Measurements from ENCODE around the gene SLC9A9.
A peak's percentile ranks its signal among the peaks of the same experiment; 100 is the strongest.

The SLC9A9 gene

DNA sequence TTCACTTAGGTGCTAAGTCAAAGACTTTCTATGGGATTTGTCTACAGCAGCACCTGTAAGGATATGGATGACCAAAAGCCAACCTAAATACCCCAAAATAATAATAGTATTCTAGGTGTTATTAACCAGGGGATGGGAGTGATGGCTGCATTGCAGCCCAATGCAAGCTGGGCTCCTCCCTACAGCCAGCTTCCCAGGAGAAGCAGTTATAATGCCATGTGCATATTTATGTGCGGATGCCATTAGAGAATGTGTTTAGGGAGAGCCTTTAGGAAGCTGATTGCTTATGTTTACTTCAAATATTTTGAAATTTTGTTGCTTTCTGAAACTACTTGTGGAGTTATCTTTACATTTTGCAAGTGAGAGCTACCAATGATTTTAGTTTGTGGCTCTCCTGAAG is 491.4 kb downstream of the SLC9A9 start:
- no peak for DNase-seq (ENCODE audit: low spot score)

DNA sequence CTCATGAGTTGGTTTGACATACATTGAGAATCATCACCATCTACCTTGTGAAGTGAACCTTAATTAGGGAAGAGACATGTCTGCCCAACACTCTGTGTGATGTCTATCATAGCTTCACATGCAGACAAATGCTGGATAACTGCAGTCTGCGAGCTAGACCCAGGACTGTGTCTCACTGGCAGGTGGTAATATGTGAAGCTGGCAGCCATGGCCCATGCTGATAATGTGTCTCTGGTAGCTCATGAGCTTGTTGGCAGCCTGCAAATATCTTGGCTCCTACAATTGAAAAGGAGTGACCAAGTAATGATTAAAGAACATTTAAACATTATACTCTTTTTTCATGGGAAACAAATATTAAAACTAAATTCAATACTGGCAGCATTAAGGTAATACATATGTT is 493.9 kb downstream of the SLC9A9 start:
- no peak for DNase-seq (ENCODE audit: low spot score)

DNA sequence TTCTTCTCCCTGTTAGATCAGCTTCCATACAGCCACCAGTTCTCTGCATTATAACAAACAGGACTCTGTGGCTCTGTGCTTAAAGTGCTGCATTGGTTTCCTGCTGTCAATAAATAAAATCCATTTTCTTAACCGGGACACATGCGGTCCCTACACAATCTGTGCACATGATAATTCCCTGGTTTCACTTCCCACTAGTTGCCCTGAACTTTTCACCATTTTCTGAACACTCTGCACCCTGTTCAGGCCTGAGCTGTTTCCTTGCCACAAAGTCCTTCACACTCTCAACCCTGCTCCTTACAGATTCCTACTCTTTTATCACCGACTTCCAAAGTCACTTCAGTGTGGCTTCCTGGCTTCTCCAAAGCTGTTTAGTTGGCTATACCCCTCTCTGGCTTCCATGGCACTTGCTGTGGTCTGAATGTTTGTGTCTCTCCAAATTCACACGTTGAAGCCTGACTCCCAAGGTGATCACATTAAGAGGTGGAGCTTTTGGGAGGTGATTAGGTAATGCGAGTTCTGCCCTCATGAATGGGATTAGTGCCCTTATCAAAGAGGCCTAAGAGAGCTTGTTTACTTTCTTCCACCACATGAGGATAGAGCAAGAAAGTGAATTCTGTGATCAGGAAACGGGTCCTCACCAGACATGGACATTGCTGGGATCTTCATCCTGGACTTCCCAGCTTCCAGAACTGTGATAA is 495.3 kb downstream of the SLC9A9 start:
- no peak for DNase-seq (ENCODE audit: low spot score)

DNA sequence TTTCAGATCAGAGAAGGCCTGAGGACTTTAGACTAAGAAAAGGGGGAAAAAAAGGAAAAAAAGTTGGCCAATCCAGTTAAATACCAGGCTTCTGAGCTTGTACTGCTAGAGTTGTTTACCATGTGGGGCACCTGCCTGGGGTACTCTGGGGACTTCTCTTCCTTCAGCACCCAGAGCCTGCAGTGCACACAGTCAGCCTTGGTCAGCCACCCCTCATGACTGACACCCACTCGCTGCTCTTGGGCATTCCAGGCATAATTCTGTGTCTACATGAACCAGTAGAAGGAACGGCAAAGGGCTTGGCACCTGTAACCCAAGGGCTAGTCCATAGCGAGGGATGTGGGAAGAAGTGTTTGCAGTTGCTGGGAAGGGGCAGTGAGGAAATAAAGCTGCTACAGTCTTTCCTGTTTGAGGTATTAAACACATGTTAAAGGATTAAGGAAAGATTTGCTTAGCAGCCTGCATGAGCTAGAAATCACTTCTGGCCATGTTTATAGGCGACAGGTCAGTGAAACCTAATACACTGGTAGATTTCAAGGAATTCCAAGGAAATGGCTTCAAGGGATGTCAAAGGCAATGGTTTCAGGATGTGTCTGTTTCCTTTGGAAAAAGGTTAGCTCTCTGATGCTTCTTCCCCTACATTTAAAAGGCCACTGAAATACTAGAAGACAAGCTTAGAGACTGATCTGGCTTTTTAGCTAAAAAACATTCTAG is 496.2 kb downstream of the SLC9A9 start:
- DNase-seq (ENCODE audit: low spot score): no peak

DNA sequence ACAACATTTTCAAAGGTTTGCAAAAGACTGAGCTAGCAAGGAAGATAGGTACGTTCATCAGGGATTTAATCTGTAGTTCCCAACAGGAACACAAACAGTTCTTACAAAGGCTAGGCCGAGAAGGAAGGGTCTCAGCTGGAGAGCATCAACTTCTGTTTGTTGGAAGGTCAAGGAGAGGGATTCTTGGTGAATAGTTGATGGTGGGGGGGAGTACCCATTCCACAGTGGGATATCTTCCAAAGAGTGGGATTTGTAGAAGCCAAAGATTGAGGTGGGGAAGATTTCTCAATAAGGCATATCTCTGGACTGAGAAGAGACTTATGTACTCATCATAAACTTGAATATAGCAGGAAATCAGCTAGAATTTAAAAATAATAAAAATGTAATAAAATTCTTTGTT is 496.9 kb downstream of the SLC9A9 start:
- DNase-seq (ENCODE audit: low spot score): no peak

DNA sequence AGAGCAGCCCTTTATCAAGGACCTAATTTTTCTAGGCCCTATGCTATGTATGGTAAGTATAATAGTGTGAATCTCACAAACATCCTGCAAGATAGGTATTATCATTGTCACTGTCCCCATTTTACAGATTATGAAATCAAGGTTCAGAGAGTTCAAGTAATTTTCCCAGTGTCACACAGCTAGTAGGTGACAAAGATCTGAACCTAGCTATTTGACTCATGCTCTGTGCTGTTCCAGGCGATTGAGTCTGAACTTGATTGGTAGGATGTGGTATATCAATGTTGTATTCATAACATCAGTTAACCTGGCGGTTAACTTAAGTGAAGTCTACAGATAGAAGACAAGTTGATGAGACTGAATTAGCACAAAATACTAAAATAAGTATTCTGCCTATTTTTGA is 498.8 kb downstream of the SLC9A9 start:
- no peak for DNase-seq (ENCODE audit: low spot score)

DNA sequence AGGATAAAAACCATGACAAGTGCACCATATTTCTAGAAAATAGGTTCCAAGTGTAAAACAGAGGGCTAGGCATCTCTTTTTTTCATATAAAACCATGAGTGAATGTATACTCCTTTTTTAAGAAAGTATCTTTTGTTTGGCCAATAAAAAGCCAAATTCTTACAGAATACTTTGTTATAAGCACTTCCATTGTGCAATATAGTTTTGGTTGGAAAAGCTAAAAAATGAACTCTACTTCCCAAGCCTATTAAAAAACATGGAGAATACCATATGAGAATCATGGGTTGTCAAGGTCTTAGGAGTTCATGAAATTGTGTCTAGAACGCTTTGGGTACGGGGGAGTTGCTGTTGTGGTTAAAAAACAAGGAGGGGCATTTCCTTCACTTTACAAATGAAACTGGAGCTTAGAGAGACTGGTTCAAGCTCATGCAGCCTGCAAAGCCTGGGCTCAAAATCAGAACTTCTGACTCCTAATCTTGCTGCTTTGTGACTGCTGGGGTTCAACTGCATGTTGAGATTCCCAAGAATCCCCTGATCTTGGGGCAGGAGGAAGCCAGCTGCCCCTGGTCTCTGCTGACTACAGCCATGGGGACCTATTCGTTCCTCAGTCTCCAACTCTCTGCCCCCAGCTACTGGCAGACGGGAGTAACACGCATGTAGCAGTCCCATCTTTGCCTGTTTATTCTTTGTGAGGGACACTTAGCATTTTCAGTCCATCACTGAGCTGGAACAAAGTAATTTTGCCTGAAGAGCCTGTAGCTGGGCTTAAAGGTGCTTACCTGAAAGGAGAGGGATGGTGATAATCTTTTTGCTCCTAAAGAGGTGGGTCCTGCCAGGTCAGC is 499.6 kb downstream of the SLC9A9 start:
- no peak for DNase-seq (ENCODE audit: low spot score)

DNA sequence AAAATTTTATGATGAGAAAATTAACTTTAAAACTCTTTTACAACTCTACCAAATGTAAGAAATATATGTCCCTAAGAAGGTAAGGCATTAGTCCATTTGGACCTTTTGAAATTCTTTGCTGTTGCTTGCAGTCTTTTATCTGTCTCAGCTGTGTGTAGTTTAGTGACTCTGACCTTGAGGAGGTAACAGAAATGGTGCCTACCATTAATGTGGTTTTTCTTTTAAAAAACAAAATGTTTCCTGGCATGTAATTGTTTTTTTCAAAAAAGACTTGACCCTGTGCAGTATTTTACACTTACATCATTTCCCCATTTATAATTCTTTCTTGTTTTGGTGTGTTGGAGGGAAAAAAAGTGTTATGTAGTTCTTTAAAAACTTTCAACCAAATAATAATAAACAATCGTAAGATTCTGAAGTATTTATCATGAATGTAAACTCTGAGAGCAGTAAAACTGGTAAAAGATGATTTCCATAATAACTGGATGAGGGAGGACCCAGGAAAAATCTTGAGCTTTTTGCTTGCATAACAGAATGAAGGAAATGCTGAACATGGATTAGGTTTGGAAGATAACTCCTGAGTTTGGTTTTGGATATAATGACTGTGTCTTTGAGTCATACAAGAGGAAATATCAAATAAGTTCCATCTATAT is 503.6 kb downstream of the SLC9A9 start:
- no peak for DNase-seq (ENCODE audit: low spot score)

DNA sequence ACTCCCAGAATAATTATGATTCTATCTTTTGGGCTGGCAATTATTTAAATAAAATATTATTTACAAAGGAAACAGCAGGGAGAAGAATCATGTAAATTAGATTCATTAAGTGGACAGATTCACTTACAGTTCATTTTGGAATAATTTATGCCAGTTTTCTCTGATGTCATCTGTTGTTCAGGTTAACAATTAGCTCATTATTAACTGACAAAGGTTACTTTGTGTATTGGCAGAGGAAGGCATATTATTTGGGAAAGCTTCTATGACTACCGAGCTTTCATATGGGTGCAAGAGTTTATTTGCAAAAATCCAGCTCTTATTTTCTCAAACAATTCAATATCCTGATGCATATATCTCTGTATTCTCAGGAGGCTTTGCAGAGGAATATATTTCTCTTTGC is 504.3 kb downstream of the SLC9A9 start:
- DNase-seq (ENCODE audit: low spot score): no peak

DNA sequence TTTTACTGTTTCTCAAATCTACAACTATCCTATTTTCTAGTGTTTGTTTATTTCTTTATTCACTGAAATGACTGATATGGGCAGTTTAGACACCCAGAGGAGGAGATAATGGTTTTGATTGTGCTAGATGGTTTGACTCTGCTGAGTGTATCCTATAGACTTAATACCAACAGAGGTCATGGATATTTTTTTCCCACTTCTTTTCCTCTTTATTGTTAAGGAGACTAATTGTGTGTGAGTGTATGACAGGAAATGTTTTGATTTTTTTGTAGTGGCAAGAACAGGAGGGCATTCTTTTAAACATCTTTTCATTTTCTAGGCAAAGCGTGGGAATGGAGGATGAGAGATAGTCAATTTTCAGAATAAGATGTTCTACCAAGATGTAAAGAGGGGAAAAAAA is 505.2 kb downstream of the SLC9A9 start:
- DNase-seq (ENCODE audit: low spot score): no peak

DNA sequence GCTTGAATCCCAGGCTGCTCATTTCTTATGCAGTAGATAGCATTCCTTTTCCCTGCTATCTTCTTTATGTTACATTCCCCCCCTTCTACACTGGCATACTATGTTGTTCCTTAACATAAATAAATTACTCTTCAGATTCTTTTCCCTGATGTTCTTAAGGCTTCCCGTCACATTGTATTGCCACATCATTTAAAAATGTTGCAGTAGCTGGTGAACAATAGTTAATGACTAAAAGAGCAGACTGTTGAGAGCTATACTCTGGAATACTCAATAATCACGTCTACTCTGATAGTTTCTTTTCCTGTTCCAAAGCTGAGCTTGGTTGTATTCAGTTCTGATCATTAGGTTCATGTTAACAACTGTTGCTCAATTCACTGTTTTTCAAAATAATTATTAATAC is 508.8 kb downstream of the SLC9A9 start:
- DNase-seq (ENCODE audit: low spot score): no peak

DNA sequence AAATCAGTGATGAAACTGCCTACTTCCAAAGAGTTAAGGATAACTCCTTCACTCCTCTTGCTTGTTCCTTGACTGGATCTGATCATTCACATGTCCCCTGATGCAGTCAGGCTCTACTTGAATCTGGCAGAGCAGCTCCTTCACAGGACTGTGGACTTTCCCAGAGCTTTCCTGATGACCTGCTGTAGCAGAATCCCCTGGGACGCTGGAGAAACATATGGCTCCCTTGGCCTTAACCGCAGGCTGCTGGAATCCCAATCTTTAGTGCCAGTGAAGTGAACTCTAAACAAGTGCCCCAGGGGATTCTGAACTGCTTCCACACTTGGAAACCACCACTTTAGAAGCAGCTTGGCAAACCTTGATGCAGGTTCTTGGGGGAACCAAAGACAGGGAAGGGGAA is 510.9 kb downstream of the SLC9A9 start:
- no peak for DNase-seq (ENCODE audit: low spot score)

DNA sequence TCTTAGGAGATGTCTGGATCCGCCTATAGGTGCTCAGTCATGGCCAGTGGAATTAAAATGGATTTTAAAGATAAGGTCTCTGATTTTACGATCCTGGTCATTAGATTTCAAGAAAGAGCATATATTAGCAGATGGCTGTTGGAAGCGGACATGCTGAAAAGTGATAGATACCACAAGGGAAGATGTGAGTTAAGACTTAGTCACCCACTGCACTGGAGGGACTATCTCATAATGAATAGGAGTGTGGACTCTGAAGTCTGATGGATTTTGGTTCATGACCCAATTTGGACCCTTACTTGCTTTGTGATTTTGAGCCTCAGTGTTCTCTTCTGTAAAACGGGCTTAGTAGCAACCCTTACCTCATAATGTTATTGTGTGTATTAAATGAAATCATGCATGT is 514.0 kb downstream of the SLC9A9 start:
- DNase-seq (ENCODE audit: low spot score): no peak

DNA sequence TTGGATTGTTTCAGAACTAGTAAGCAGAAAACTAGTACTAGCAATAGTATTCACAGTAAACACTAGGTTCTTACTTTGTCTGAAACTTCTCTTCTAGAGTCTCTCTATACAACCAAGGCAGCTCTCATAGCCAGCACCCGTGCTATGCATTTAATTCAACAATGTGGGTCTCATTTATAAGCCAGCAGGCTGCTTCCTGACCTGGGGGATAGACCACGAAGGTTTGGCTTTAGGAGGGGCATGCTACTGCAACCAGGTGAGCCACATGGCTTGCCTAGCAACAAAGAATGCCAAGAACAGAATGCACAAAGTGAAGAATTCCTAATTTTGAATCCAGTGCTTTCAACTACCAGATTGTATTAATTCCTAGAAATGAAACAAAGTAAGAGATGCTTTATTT is 514.9 kb downstream of the SLC9A9 start:
- no peak for DNase-seq (ENCODE audit: low spot score)

DNA sequence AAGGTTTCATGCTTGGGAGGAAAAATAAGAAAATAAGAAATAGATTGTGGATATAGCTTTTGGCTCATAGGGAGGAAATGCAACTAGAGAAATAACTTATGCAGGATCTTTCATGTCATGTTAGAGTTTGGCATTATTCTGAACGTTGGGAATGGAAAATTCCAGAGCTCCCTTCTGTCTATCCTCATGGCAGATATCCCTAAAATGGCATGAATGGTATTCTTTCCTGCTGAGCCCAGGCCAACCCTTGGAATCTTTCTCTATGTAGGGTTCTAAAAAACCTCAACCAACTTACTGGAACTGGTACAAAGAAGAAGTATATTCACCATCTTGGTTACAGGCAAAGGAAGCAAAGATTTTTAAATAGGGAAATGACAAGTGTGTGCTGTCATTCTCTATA is 516.2 kb downstream of the SLC9A9 start:
- no peak for DNase-seq (ENCODE audit: low spot score)

DNA sequence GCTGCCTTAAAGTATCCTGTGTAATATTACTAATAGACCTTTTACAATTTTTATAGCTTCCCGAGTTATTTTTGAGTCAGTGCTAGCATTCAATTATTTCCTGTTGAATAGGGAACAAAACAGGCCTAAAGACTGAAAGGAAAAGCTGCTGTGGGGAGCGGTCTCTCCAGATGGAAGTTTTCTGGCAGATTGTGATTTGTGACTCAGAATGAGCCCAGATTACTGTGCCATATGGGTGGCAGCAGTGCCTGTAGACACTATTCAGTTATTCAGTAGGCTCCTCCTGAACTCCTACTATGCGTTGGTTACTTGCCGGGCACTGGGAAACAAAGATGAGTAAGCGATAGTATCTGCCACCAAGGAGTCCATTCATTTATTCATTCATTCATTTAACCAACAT is 516.9 kb downstream of the SLC9A9 start:
- no peak for DNase-seq (ENCODE audit: low spot score)

DNA sequence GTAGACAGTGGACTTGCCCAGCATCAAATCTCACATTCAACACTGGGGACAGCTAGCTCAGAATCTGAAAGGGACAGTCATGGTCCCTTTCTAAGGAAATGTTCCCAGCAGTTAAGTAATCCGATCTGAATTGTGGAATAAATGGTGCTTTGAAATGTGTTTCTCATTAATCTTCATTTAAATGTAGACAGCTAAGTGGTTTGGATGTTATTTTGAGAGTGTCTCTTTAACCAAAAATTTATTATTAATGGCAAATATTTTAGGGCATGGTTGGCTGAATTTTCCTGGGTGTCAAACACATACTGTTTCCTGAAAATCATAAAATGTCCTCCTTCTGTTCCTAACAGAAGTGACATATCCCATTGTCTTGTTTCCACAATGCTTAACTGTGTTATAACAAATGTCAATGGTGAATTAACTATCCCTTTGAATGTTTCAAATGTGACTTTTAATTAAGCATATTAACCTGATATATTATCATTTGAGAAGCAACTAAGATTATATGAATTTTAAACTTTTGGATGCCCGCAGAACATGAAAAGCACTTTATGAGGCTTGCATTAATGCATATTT is 517.9 kb downstream of the SLC9A9 start:
- DNase-seq (ENCODE audit: low spot score): no peak

DNA sequence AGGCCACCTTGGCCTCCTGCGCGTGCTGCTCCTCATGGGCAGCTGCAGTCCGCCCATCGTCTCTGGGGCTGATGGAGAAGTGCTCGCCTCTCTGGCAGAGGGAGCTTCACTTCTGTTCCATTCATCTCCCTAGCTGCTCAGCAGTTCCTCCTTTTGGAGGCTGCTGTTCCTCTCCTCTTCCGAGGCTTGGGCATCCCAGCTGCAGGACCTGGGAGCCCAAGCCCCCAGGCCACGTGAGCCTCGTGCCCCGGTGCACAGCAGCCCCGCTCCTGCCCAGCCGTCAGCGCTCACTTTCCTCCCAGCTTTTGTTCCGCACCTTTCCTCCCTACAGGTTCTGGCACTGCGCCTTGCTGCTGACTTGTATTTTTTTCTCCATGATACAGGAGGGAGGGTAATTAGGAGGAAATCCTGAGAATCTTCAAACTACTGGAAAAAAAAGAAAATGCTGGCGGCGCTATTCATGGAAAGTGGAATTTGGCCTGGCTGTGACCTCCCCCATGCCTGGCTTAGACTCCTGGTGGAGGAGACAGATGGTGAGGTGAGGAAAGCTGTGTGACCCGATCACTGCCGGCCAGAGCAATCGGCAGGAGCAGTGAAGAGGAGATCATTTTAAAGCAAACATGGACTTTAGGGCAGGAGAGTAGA is 518.6 kb downstream of the SLC9A9 start:
- DNase-seq (ENCODE audit: low spot score): no peak

DNA sequence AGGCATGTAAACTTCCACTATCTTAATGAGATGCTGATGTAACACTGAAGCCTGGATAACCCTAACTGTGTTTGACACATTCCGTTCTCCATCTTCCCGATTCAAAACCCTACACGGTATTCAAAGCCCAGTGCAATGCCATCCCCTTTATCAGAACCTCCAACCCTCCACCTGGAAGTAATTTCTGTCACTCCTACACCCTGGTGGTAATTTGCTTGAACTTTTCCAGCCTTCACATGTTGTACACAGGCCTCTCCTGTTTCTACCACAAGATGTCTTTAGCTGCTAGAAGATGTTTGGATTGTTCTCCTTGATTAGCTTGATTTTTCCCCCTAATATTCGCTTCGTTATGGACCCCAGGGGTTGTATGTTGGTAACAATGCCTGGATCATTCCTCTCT is 519.8 kb downstream of the SLC9A9 start:
- no peak for DNase-seq (ENCODE audit: low spot score)

DNA sequence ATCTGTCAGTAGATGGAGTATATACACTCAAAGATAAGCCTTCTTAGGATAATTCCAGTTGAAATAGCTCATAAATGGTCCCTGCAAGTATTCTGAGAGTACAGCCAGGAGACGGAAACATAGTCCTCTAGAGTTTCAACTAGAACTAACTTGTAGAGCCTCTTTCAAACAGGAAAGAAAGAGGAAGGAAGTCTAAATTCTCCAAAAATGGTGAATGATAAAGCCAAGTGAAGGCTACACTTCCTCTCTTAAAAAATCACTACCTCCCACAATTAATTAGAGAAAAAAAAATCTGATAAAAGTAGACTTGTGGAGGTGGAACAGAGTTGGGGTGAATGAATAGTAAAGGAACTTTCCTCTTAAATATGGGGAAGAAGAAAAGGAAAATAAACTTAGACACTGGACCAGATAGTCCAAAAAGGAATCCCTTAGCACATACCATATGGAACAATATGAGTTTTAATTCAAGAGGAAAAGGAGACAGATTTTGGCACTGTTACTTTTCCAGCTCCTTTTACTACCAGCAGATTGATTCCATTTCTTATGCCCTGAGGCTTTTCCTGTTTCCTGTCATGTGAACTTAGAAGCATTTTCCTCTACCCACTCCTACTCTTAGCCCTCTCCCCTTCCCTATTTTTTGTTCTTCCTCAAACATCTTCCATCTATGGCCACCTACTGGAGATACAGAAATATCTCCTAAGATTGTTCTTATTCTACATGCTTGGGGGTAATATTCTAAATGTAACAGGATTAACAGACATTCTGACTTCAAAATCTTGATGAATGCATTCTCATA is 521.1 kb downstream of the SLC9A9 start:
- peak; percentile 14 for DNase-seq (ENCODE audit: low spot score)

Data from GM03348 (cell line).